GM12873 (cell line): ENCODE data around the gene PPP3R2.

Experiments used
- TF ChIP-seq, protein P1 (sequence below): IDR thresholded peaks from 2 replicates; pipeline ENCODE4 v1.5.1; 2012; ENCODE audit warnings: low read depth, mild to moderate bottlenecking, moderate library complexity, low read length, control low read depth; ENCODE audit not compliant: insufficient read depth; ENCODE audit errors: missing control alignments

PPP3R2 gene

DNA sequence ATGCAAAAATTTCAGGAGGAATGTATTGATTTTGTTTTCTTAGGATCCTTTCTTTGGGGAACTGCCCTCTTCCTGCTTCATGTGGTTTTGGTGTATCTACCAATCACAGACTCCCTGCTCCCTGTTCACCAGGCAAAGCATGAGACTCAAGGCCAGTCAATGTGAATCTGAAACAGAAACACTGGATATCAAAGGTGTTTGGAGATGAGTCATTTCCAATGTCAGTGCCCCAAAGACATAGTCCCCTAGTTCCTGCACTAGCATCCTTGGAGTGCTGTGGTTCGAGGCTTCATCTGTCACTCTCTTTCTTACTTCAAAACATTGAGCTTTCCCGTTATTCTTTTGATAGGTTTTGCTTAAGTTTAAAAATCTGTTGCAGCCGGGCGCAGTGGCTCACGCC is 8.1 kb downstream of the PPP3R2 start:
- TF ChIP-seq, protein P1, sequence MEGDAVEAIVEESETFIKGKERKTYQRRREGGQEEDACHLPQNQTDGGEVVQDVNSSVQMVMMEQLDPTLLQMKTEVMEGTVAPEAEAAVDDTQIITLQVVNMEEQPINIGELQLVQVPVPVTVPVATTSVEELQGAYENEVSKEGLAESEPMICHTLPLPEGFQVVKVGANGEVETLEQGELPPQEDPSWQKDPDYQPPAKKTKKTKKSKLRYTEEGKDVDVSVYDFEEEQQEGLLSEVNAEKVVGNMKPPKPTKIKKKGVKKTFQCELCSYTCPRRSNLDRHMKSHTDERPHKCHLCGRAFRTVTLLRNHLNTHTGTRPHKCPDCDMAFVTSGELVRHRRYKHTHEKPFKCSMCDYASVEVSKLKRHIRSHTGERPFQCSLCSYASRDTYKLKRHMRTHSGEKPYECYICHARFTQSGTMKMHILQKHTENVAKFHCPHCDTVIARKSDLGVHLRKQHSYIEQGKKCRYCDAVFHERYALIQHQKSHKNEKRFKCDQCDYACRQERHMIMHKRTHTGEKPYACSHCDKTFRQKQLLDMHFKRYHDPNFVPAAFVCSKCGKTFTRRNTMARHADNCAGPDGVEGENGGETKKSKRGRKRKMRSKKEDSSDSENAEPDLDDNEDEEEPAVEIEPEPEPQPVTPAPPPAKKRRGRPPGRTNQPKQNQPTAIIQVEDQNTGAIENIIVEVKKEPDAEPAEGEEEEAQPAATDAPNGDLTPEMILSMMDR, result no peak

DNA sequence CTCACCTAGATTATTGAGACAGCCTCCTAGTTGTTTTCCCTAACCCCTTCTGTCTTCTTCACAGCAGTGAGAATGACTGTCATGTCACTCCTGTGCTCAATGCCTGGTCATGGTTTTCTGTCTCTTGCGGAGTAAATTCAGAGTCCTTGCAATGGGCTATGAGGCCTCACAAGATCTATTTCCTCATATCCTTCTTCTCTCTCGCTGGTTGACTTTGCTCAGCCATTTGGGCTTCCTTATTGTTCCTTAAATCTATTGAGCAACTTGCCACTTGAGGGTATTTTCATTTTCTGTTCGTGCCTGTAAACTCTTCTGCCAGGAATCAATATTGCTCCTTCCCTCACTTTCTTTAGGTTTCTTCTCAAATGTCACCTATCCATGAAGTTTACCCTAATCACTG is 9.0 kb downstream of the PPP3R2 start:
- TF ChIP-seq, protein P1, result no peak

DNA sequence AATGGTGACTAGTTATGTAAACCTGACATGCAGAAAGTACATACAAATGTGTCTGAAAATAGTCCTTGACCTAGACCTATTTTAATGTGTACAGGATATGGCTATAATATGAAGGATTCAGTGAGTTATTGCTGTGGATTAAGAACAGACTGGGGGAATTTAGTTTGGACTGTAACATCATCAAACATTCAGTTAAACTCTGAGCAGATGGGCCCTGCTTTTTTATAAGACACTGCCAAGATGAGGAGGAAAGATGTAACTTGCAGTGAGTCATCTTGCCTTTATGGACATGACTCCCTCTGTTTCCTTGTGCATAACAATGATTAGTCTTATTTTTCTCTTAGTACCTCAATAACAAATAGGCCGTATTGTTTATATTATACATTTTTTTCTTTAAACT is 12.2 kb downstream of the PPP3R2 start:
- TF ChIP-seq, protein P1, result no peak

DNA sequence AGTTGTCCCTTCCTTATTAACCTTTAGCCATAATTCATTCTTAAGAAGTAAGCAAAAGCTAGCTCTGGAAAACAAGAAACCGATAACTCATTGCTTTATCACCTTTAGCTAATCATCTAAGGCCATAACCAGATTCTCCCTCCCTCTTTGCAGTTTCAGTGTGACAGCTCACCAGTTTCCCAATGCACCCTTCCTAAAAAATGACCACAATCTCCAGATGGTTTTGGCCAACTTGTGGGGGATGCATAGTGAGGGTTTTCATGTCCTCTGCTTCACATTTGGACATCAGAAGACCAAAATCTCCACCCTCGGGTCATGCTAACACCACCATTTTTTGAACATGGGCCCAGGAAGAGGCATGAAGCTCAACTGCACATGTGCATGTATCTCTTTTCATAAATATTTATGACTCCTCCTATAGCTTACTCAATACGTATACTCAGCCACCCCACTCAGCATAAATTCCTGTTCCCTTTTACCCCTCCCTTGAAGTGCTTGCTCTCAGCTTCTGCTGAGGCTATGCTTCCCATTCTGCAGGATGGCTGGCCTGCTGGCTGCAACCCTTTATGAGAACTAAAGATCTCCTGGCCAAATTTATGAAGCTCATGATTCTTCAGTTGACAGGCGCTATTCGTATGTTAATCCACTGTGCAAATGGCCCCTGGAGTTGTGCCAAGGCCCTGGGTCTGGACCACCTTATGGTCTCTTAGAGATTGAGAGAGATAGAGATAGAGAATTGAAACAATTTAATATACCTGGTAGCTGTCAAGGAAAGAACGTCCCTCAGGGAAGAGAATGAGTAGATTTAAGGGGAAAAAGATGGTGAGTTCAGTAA is 14.8 kb downstream of the PPP3R2 start:
- TF ChIP-seq, protein P1, result no peak

DNA sequence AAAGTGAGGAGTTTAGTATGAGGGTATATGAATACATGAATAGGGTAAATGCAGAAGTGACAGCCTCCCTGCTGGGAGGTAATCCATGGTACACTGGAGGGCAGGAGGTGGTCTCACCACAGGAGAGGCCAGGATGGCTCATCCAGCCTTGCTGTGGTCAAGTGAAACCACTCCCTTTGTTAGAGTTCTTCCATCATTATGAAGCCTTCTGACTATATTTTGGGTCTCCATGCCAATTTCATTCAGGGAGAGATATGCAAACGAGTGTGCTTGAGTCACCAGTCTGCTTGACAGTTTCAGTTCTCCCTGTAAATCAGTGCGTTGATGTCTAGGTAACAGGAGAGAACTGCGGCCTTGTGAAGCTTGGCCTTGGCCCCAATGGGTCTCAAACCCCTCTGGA is 16.4 kb downstream of the PPP3R2 start:
- TF ChIP-seq, protein P1, result no peak

DNA sequence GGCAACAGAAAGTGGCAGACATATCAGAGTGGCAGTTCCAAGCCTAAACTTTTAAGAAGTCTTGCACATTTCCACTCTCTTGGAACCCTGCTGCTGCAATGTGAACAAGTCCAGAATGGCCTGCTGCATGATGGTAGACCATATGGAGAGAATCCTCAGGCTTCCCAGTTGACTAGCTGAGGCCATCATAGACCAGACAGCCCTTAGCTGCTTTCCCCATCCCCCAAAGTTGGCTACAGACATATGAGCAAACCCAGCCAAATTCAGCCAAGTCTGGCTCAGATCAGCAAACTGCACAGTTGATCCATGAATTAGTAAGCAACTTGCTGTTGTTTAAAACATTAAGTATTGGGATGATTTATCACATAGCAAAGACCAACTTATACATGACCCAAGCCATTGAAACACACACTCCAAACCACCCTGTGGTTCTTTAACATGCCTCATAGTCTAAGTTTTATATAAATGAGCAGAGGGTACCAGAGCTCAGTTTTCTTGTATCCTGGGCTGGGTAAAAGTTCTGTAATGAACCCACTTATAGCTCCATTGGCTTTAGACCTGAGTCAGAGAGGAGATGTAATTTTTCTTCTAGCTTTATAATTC is 19.9 kb downstream of the PPP3R2 start:
- TF ChIP-seq, protein P1, result no peak

DNA sequence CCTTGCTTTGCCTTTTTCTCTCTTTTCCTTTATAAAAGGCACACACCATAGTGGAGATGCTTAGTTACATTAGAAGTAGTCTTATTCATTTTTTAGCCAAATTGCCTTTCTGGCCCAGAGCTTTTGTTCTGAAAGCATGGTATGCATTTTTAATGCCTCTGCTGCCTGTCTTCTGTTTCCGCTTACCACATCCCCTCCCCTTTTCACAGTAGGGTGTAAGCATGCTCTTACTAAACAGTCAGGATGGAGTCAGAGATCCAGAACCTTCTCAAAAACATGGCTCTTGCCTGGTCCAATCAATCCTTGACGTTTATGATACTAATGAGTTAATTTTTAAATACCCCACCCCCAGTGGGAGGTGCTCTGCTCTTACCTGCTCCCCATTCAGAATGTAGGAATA is 22.5 kb downstream of the PPP3R2 start:
- TF ChIP-seq, protein P1, result no peak
